Measurements from ENCODE around the gene ACTMAP.

GRCh38 chr19:40739030-40739839 is 11.0 kb downstream of the ACTMAP start:
- TF ChIP-seq MAFG (CRISPR knock-in tag; IDR thresholded peaks at IDR 0.05) (no peak), MIER3 (CRISPR knock-in tag; IDR thresholded peaks at IDR 0.05; ENCODE audit: borderline replicate concordance) (no peak), SP1 (IDR thresholded peaks at IDR 0.05) (no peak), SP1 (CRISPR knock-in tag; IDR thresholded peaks at IDR 0.05) (no peak), ZNF432 (CRISPR knock-in tag; IDR thresholded peaks at IDR 0.05; ENCODE audit: borderline replicate concordance) (no peak), ZNF800 (CRISPR knock-in tag; IDR thresholded peaks at IDR 0.05) (no peak), CTCF (CRISPR knock-in tag; IDR thresholded peaks at IDR 0.05) (no peak), ZNF549 (CRISPR knock-in tag; IDR thresholded peaks at IDR 0.05) (no peak), ZMYM4 (CRISPR knock-in tag; IDR thresholded peaks at IDR 0.05) (no peak), RARA (CRISPR knock-in tag; IDR thresholded peaks at IDR 0.05) (no peak), KAT8 (CRISPR knock-in tag; IDR thresholded peaks at IDR 0.05) (no peak), CEBPB (IDR thresholded peaks at IDR 0.05; ENCODE audit: borderline replicate concordance, low read depth, low read length) (no peak)
